Measurements from ENCODE around the gene PPM1H. TPM values are rescaled to one million over a fixed set of nuclear protein-coding genes. Genes with fewer than 3 reads are reported as not detected.

Gene PPM1H
- total RNA-seq, 1 experiment from 2014 or later = 65.7 TPM

GRCh38 chr12:62654326-62655241, 280.4 kb downstream of the PPM1H start:
- DNase-seq (ENCODE audit: low spot score) = no peak
- in situ Hi-C loops (cut with HindIII; ENCODE audit: low sequenced_read_pairs) = no loop called here

DNA sequence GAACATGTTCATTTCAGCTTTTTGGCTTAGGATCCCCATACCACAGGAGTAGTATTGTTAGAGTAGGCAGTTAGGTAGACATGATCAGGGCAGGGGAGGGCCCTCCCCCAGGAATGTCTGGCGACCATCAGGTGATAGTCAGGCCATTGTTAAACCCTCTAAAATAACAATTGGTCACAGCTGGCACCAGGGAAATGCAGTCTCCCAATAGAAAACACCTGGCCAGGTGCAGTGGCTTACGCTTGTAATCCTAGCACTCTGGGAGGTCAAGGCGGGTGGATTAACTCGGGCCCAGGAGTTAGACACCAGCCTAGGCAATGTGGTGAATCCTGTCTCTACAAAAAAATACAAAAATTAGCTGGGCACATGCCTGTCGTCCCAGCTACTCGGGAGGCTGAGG, 281.2 kb downstream of the PPM1H start:
- DNase-seq (ENCODE audit: low spot score) = no peak
- in situ Hi-C loops (cut with HindIII; ENCODE audit: low sequenced_read_pairs) = no loop called here

DNA sequence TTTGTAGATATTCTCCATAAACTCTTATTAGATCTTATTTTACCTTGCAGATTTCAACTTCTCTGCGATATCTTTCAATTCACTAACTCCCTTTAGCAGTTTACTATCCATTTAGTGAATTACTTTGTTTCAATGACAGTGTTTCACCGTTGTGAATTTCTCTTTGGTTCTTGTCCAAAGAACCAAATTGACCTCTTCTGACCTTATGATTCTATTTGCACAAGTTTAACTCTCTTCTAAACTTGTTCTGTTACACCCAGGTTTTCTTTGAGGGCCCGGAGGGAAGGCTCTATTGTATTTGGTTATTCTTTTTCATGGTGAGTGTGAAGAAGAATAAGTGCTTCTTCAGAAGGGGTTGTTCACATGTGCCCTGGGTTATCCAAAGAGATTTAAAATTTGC, 281.6 kb downstream of the PPM1H start:
- in situ Hi-C loops (cut with HindIII; ENCODE audit: low sequenced_read_pairs) = no loop called here

DNA sequence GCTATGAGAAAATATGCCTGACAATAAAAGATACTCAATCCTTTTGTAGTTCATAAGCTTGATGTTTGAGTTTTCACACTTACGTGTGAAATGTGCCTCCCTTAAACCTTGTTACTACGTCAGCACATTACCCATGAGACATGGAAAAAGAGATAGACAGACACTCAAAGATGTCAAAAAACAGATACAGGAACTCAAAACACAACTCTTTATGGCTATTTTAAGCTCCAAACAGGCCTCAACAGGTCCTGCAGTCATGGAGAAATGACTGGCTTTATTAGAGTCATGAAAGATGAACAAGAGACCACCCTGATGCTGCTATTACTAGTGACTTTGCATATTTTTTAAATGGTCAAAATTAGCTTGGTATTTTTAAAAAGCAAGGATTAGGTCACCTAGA, 283.8 kb downstream of the PPM1H start:
- in situ Hi-C loops (cut with HindIII; ENCODE audit: low sequenced_read_pairs) = no loop called here
- no peak for DNase-seq (ENCODE audit: low spot score)

More for the DNA sequence above, 281.6 kb downstream of the PPM1H start:
- DNase-seq (ENCODE audit: low spot score) = no peak

DNA sequence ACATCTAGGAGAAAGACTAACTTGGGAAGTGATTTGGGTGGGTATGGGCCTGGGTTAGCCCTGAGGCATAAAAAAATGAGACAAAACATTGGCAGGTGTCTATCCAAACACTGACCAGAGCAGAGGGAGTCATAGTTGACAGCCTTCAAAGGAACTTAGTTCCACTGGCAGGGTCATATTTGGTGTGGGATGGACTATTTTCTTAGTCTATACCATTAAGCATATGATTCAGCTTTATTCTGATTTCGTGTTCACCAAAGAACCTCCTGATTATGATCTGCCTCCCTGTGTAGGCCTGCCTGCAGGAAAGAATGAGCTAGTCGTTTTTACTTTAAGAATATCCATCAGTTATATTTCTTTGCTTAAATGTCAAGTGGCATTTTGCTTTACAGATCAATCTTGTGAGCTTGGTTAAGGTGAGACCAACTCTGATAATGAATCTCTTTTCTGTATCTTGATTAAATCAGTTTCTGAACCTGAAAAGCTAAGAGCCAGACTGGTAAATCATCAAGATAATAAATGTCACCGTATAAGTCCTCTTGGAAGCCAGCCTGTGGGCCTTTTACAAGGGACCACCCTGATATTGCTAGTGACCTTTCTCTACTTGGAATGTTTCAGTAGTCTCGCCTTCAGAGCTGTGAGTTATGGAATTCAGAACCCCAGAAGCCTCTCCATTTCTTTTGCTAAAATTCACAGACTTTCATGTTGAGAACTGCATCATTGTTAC, 285.4 kb downstream of the PPM1H start:
- in situ Hi-C loops (cut with HindIII; ENCODE audit: low sequenced_read_pairs) = no loop called here

DNA sequence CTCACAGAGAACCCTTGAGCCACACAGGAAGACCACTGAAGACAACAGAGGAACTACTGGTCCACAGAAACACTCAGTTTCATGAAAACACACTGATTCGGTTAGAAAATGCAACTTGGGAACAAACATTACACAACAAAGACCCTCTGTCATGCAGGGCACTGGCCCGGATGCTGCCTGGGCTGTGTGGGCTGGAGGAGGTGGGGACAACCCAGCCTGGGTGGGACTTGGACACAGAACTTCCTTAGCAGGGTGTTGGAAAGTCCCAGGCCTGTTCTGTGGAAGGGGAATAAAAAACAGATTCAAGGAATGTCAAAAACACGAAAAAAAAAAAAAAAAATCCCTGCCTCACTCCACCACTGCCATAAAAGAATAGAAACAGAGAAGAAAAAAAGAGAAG, 287.4 kb downstream of the PPM1H start:
- DNase-seq (ENCODE audit: low spot score) = no peak
- in situ Hi-C loops (cut with HindIII; ENCODE audit: low sequenced_read_pairs) = no loop called here

More for the DNA sequence above, 285.4 kb downstream of the PPM1H start:
- DNase-seq (ENCODE audit: low spot score) = peak; percentile 47

DNA sequence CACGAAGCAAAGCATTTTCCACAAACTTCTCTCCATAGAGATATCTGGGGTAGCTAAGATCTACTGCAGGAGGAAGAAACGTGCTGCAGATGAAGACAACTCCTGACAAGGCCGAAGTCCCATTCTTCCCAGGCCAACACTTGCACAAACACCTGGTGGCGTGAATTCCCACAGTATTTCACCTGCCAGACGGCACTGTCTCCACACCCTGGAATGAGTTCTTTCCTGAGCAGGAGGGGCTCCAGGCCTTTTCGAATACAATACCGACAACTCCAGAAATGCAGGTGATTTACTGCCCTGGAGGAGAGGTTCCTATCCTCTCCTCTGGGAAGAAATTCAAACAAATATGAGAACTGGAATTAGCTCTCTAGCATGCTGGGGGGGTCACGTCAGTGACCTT, 288.4 kb downstream of the PPM1H start:
- no peak for DNase-seq (ENCODE audit: low spot score)
- in situ Hi-C loops (cut with HindIII; ENCODE audit: low sequenced_read_pairs) = no loop called here

- in situ Hi-C loops (cut with HindIII; ENCODE audit: low sequenced_read_pairs) = no loop called here
- DNase-seq (ENCODE audit: low spot score) = no peak
Measured at GRCh38 chr12:62643486-62643885, 291.5 kb downstream of the PPM1H start.

DNA sequence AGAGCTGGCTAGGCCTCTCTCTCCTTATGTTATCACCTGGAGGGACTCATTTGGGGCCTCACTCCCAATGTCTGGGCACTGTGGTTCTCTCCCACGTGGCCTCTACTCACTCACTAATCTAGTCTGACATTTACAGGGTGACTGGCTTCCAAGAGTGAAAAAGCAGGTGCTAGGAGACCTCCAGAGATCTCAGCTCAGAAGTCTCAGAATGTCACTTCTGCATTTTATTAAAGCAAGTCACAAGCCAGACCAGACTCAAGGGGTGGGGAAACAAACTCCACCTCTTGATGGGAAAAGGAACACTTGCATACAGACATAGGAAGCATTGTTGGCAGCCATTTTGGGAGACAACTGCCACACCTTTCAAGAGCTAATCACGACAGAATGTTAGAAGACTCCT, 292.5 kb downstream of the PPM1H start:
- in situ Hi-C loops (cut with HindIII; ENCODE audit: low sequenced_read_pairs) = no loop called here
- peak; percentile 27 for DNase-seq (ENCODE audit: low spot score)

DNA sequence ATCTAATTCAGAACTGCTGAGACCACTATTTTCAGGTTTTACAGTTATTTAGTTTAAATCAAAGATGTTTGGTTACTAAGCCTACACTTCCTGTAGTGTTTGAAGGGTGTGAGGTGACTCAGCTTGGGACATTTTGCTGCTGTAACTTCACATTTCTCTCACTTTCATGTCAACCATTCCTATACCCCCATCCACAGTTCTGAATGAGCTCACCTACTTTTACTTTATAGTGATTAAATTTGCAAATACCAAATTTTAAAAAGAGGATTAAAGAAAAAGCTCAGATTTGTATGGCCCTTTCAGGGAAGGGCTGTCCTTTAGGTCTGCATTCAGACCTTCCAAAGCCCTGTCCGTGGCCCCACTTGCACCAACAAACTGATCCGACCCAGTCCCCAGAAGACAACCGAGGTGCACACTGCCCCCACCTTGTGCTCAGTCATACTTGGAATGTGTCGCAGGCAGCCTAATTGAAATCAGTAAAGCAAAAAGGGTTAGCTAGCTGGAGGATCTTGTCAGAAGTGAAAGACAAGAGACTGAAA, 294.0 kb downstream of the PPM1H start:
- in situ Hi-C loops (cut with HindIII; ENCODE audit: low sequenced_read_pairs) = no loop called here
- peak; percentile 37 for DNase-seq (ENCODE audit: low spot score)

DNA sequence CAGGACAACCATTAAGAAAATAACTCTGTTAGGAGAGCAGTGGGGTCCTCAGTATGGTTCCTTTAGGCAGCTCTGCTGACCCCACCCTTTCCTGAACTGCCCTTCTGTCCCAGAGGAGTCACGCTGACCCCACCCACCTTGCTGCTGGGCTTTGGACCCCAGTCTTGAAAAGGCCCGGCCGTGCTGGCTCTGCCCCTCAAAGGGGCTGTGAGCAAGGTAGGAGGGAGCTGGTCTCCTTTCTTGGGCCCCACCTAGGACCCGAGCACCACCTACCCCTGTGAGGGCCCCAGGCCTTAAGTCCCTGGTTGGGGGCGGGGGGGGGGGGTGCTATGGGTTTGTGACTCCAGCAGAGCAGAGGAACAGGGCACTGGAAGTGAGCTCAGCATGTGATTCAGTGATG, 297.3 kb downstream of the PPM1H start:
- DNase-seq (ENCODE audit: low spot score) = no peak
- in situ Hi-C loops (cut with HindIII; ENCODE audit: low sequenced_read_pairs) = no loop called here

- no peak for DNase-seq (ENCODE audit: low spot score)
- in situ Hi-C loops (cut with HindIII; ENCODE audit: low sequenced_read_pairs) = no loop called here
Measured at GRCh38 chr12:62635649-62636048, 299.3 kb downstream of the PPM1H start.

GRCh38 chr12:62632411-62632918, 302.5 kb downstream of the PPM1H start:
- in situ Hi-C loops (cut with HindIII; ENCODE audit: low sequenced_read_pairs) = no loop called here
- DNase-seq (ENCODE audit: low spot score) = peak; percentile 63

GRCh38 chr12:62631471-62632410, 303.2 kb downstream of the PPM1H start:
- DNase-seq (ENCODE audit: low spot score) = peak; percentile 96
- in situ Hi-C loops (cut with HindIII; ENCODE audit: low sequenced_read_pairs) = no loop called here

DNA sequence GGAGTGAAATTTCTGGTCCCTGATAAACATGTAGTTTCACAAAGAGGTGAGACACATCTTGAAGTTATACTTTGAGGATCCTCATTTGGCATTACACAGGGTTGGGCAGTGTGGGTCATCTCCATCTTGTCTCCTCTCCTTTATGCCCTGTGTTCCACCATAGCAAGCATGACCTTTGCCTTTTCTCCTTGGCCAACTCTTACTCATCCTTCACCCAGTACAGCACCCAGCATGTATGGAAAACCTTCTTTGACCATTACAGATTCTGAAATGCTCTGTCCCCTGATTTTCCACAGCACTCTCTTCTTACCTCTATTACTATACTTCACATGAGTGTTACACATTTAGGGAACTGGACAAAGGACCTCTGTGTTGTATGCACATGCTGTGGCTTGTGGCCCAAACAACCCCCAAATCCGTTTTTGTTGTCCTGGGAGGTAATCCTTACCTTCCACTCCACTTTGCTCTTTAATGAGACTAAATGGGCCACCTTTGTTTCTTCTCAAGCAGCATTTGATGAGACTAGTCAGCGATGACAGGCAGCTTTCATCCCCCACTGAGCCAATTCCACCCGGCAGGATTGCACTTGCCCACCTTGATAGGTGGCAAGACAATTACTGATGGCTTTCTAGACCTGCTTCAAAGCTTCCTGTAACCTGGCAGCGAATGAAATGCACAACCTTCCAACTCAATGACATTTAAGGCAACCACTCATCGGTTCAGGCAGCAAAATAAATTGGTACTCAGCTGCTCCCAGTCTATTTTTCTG, 304.8 kb downstream of the PPM1H start:
- in situ Hi-C loops (cut with HindIII; ENCODE audit: low sequenced_read_pairs) = no loop called here
- DNase-seq (ENCODE audit: low spot score) = peak; percentile 63

DNA sequence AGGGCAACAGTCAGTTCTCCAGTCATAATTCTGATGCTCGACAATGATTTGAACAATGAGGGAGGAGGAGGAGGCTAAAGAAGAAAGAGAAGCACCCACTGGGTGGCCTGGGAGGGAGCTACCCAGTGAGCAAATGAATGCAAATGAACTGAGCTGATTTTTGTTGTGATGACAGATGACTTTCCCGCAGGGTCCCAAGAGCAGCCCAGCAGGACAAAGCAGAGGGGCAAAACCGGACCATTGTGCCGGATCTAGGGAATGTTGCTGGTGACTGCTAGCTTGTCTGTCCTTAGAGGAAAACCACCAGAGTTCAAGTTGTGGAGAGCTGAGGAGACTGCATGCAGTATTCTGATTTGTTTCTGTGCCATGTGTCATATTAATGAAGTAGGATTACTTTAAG, 305.5 kb downstream of the PPM1H start:
- DNase-seq (ENCODE audit: low spot score) = peak; percentile 52
- in situ Hi-C loops (cut with HindIII; ENCODE audit: low sequenced_read_pairs) = no loop called here

DNA sequence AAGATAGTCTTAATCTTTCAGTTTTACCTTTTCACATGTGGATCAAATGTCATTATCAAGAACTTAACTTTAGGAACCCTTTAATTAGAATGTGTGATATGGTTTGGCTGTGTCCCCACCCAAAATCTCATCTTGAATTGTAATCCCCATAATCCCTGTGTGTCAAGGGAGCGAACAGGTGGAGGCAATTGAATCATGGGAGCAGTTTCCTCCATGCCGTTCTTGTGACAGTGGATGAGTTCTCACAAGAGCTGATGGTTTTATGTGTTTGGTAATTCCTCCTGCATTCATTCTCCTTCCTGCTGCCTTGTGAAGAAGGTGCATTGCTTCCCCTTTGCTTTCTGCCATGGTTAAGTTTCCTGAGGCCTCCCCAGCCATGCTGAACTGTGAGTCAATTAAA, 307.8 kb downstream of the PPM1H start:
- DNase-seq (ENCODE audit: low spot score) = no peak
- in situ Hi-C loops (cut with HindIII; ENCODE audit: low sequenced_read_pairs) = no loop called here

DNA sequence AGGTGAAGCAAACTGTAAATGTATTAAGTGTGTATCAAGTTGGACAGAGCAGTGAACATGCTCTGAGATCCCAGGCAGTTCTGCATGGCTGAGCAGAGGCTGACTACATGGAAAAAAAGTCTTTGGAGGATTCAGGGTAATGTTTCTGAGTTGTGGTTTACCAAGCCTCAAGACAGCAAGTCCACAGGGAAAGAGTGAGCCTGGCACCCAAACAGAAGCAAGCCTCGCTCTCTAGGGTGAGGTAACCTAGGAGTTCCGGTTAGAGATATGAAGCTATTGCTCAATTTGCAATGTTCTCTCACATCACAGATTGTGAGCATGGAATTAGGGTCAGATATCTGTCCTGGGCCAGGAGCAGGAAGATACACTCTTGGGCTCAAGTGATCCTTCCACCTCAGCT, 309.7 kb downstream of the PPM1H start:
- in situ Hi-C loops (cut with HindIII; ENCODE audit: low sequenced_read_pairs) = no loop called here
- DNase-seq (ENCODE audit: low spot score) = no peak

Data from G401 (cell line).